Measurements from ENCODE around the gene NOSTRIN.

GRCh38 chr2:168912901-168913369, 110.5 kb downstream of the NOSTRIN start:
- TF ChIP-seq, protein P1, sequence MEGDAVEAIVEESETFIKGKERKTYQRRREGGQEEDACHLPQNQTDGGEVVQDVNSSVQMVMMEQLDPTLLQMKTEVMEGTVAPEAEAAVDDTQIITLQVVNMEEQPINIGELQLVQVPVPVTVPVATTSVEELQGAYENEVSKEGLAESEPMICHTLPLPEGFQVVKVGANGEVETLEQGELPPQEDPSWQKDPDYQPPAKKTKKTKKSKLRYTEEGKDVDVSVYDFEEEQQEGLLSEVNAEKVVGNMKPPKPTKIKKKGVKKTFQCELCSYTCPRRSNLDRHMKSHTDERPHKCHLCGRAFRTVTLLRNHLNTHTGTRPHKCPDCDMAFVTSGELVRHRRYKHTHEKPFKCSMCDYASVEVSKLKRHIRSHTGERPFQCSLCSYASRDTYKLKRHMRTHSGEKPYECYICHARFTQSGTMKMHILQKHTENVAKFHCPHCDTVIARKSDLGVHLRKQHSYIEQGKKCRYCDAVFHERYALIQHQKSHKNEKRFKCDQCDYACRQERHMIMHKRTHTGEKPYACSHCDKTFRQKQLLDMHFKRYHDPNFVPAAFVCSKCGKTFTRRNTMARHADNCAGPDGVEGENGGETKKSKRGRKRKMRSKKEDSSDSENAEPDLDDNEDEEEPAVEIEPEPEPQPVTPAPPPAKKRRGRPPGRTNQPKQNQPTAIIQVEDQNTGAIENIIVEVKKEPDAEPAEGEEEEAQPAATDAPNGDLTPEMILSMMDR (IDR thresholded peaks at IDR 0.05) = no peak
- TF ChIP-seq POLR2A (IDR thresholded peaks at IDR 0.05) = no peak
